Glomerular endothelial cell (primary cell): ENCODE results near the gene SLC9A4. TPM values are rescaled to one million over a fixed set of nuclear protein-coding genes. Genes with fewer than 3 reads are reported as not detected.
"Not testable (repeated sequence)": the region's sequence is repeated elsewhere in the genome, so short reads cannot be mapped to it uniquely, and the experiment has no call there.

ENCODE experiments used
- DNase-seq: peaks from one replicate; pipeline ENCODE4 v3.0.0-alpha.2; 2011; ENCODE audit warnings: low read depth, low spot score; ENCODE audit errors: extremely low read depth
- total RNA-seq: library from RNA; depleted of rRNA; stranded (reverse); fragments of >200 nt; gene quantifications from 2 replicates; pipeline ENCODE4 v1.2.3, GENCODE V29; 2015

SLC9A4 gene
- total RNA-seq, 1 donor from 2014 or later = not detected

DNA sequence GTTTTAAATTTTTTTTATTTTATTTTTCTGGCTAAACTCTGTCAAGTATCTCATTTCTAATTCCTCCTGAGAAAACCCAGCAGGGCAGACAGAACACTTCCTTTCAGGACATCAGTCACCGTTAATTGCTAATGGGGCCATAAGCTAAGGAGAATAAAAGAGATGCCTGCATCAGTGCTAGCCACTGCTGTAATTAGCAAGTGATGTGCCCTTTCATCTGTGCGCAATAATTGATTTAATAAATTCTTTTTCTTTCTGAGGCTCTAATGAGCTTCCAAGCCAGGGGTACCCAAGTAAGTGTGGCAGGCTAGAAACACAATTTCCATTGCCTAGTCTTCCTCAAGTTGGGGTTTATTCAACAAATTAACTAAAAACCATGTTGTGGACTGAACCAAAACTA is 65.5 kb downstream of the SLC9A4 start:
- DNase-seq = no peak

GRCh38 chr2:102540882-102541281 is 67.9 kb downstream of the SLC9A4 start:
- no peak for DNase-seq

DNA sequence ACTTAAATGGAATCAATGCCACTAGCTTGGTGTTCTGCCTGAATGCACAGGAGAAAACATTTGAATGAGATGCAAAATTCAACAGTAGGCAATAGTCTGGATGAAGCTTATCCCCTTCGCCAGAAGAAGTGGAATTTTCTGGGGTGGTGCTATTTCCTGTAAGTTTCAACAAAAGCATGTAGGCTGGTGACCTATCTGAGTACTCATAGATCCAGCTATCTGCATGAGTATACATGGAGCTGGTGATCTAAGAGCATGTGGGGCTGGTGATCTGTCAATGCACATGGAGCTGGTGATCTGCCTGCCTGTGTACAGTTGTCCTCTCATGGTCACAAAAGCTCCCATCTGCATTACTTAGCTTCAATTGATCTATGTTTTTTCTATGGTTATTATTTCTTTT is 71.2 kb downstream of the SLC9A4 start:
- no peak for DNase-seq

GRCh38 chr2:102547462-102547861 is 74.4 kb downstream of the SLC9A4 start:
- no peak for DNase-seq

DNA sequence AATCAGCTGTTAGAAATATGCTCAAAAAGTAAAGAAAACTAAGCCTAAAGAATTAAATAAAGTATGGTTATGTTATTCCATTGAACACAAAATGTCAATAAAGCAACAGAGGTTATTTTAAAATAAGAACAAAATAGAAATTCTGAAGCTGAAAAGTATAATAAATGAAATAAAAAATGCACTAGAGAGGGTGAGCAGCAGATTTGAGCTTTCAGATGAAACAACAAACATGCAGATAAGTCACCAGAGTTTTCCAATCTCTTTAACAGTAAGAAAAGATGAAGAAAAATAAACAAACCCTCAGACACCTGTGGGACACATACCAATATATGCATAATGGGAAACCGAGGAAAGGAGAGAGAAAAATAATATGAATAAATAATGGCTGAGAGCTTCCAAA is 76.0 kb downstream of the SLC9A4 start:
- DNase-seq = no peak

DNA sequence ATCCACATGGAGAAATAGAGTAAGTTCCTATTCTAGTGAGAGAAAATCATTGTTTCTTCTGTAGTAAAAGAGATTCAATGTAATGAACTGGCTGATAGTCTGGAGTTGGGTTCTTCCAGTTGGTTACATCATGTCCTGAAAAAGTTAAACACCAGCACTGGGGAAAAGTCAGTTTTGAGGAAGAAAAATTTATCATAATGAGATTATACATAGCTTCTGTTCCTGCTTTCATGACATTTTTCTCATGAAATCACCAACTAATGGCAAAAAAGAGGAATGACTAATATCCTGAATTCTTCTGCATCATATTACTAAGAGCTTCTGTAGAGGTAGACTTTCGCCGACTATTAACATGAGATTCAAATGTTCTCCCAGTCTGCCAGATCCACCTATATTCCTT is 77.1 kb downstream of the SLC9A4 start:
- DNase-seq = no peak

GRCh38 chr2:102551329-102552096 is 78.5 kb downstream of the SLC9A4 start:
- DNase-seq = no peak

DNA sequence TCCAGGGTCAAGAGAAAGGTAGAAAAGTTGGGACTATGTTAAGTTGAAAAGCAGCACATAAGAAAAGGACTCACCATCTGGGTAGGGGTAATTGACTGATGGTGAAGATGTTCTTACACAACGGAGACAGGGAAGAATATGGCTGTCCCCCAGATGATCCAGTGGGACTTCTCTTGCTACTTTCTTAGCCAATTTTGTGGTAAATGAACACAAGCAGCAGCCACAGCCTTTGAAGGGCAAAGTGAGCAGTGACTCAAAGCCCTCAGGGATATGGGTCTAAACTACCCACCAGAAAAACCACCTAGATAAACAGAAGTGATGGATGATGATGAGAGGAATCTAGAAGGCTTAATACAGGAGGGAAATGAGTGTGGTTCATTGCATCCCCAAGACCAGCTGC is 80.6 kb downstream of the SLC9A4 start:
- no peak for DNase-seq

GRCh38 chr2:102558463-102558862 is 85.4 kb downstream of the SLC9A4 start:
- DNase-seq = no peak

- not testable (repeated sequence) for DNase-seq
Measured at GRCh38 chr2:102562542-102562941, 89.5 kb downstream of the SLC9A4 start.

DNA sequence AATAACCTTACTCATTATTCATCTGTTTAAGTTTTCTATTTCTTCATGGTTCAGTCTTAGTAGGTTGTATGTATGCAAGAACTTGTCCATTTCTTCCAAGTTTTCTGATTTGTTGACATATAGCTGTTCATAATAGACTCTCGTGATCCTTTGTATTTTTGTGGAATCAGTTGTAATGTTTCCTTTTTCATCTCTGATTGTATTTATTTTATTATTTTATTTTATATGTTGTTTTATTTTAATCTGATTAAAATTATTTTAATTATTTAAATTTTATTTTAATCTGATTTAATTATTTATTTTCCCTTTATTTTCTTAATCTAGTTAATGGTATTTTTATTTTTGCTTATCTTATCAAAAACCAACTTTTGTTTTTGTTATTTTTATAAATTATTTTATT is 102.9 kb downstream of the SLC9A4 start:
- no peak for DNase-seq

DNA sequence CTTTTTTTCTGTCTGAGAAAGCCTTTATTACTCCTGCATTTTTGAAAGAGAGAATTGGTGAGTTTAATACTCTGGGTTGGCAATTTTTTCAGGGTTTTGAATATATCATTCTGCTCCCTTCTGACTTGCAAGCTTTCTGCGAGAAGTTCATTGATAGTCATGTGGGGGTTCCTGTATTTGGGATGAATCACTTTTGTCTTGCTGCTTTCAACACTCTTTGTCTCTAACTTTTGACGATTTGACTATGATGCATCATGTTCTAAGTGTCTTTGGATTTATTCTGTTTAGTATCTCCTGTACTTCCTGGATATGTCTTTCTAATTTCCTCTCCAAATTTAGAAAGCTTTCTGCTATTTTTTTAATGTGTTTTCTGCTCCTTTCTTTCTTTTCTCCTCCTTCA is 105.3 kb downstream of the SLC9A4 start:
- DNase-seq = no peak

DNA sequence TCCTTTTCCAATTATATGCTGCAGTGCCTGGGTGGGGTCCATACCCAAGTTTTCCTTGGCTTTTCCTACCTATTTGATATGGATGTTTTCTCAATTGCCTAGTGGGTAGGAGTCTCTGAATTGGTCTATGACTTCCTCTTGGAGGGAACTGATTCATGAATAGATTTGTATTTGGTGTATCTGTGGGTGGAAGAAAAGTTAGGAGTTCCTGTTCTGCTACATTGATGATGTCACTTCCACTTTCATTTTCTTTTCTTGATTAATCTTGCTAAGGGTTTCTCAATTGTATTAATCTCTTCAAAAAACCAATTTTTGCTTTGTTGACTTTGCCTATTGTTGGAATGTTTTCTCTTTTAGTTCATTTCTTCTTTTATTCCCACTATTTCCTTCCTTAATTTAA is 108.9 kb downstream of the SLC9A4 start:
- DNase-seq = no peak

- no peak for DNase-seq
Measured at GRCh38 chr2:102582845-102583244, 109.8 kb downstream of the SLC9A4 start.

Other genes starting within 250 kb of the SLC9A4 start
- 5.8 and 20.5 TPM in 2 replicates for gene IL1RL1, start 161.7 kb upstream of the SLC9A4 start, total RNA-seq
- 4.5 and 5.3 TPM in 2 replicates for gene IL18R1, start 117.4 kb upstream of the SLC9A4 start, total RNA-seq
- gene IL18RAP, start 50.1 kb upstream of the SLC9A4 start, total RNA-seq = not detected in 2 replicates
- 0.06 TPM in 1 of 2 replicates, not detected in the other for gene SLC9A2, start 146.3 kb downstream of the SLC9A4 start, total RNA-seq